Loucy (cell line): ENCODE data around the gene ZFHX3.

Experiments
- H2AFZ ChIP-seq: fragments of 200-600 bp; sonication (generic); 2 replicates; pipeline ENCODE4 v1.6.0; 2016; ENCODE audit warnings: antibody characterized with exemption, mild to moderate bottlenecking, low read length, moderate library complexity
- H3F3A ChIP-seq: fragments of 200-600 bp; 2 replicates; pipeline ENCODE4 v1.6.0; 2016; ENCODE audit warnings: antibody characterized with exemption, low read depth, mild to moderate bottlenecking
- H3K27me3 ChIP-seq: fragments of 200-600 bp; sonication (generic); 2 replicates; pipeline ENCODE4 v1.6.1; 2014; ENCODE audit warnings: low read length, mild to moderate bottlenecking; ENCODE audit not compliant: insufficient read depth, poor library complexity, severe bottlenecking
- H3K36me3 ChIP-seq: fragments of 200-600 bp; sonication (generic); 2 replicates; pipeline ENCODE4 v1.6.1; 2016; ENCODE audit warnings: low read length; ENCODE audit not compliant: insufficient read depth
- H3K4me1 ChIP-seq: fragments of 200-600 bp; sonication (generic); 2 replicates; pipeline ENCODE4 v1.5.1; 2014; ENCODE audit warnings: low read length, mild to moderate bottlenecking; ENCODE audit not compliant: insufficient read depth, poor library complexity, severe bottlenecking
- H3K4me2 ChIP-seq: fragments of 200-600 bp; sonication (generic); 2 replicates; pipeline ENCODE4 v1.6.0; 2014; ENCODE audit warnings: antibody characterized with exemption, low read length, low read depth, mild to moderate bottlenecking; ENCODE audit not compliant: poor library complexity, severe bottlenecking
- H3K4me3 ChIP-seq: fragments of 200-600 bp; sonication (generic); 2 replicates; pipeline ENCODE4 v1.5.1; 2014; ENCODE audit warnings: low read length, mild to moderate bottlenecking, mixed read lengths; ENCODE audit not compliant: poor library complexity, severe bottlenecking
- H3K79me2 ChIP-seq: fragments of 200-600 bp; sonication (generic); 2 replicates; pipeline ENCODE4 v1.6.1; 2014; ENCODE audit warnings: low read length; ENCODE audit not compliant: insufficient read depth
- H3K9ac ChIP-seq: fragments of 200-600 bp; sonication (generic); 2 replicates; pipeline ENCODE4 v1.6.0; 2014; ENCODE audit warnings: mild to moderate bottlenecking, low read depth, low read length, moderate library complexity; ENCODE audit not compliant: poor library complexity, severe bottlenecking
- H3K9me2 ChIP-seq: fragments of 200-600 bp; sonication (generic); replicated peaks from 2 replicates; pipeline ENCODE4 v1.6.1; 2016; ENCODE audit warnings: low read depth, low read length, mixed read lengths
- H3K9me3 ChIP-seq: fragments of 200-600 bp; sonication (generic); 2 replicates; pipeline ENCODE4 v1.6.1; 2014; ENCODE audit warnings: mild to moderate bottlenecking, antibody characterized with exemption, low read length, low read depth; ENCODE audit not compliant: insufficient read depth
- H4K20me1 ChIP-seq: fragments of 200-600 bp; sonication (generic); 2 replicates; pipeline ENCODE4 v1.6.0; 2014; ENCODE audit warnings: antibody characterized with exemption, low read length, mild to moderate bottlenecking; ENCODE audit not compliant: insufficient read depth, poor library complexity, severe bottlenecking
- CTCF ChIP-seq: fragments of 200-600 bp; sonication (generic); conservative IDR thresholded peaks from 2 replicates; pipeline ENCODE4 v1.5.1; 2014; ENCODE audit warnings: mild to moderate bottlenecking, antibody characterized with exemption, low read length
- EZH2phosphoT487 ChIP-seq: fragments of 200-600 bp; IDR thresholded peaks from 2 replicates; pipeline ENCODE4 v1.6.1; 2018; ENCODE audit warnings: antibody characterized with exemption, mild to moderate bottlenecking, moderate library complexity, borderline replicate concordance

The ZFHX3 gene

GRCh38 chr16:72921106-72921505 lies 126.8 kb downstream of the ZFHX3 start:
- Histone ChIP-seq H3K27me3 (no peaks in the 10 kb centered on the region), H3K9me2 (no peaks in the 10 kb centered on the region), H3K4me3 (no peak overlapping the region), H3K4me2 (no peak overlapping the region), H2AFZ (no peak overlapping the region), H3K9me3 (no peaks in the 10 kb centered on the region), H3F3A (0 out of 2 replicates have a peak, but pooled peaks cover 2% of the 10 kb centered on the region), H4K20me1 (no peaks in the 10 kb centered on the region), H3K79me2 (no peaks in the 10 kb centered on the region), H3K36me3 (no peaks in the 10 kb centered on the region), H3K9ac (no peak overlapping the region), H3K4me1 (peaks cover 19% of the 10 kb centered on the region)
- no peak for TF ChIP-seq EZH2phosphoT487
- TF ChIP-seq CTCF = no peak

- H3K4me3 ChIP-seq = no peak overlapping the region
- no peak for TF ChIP-seq EZH2phosphoT487
- no peak for TF ChIP-seq CTCF
- no peaks in the 10 kb centered on the region for H3K79me2 ChIP-seq
- H2AFZ ChIP-seq = no peak overlapping the region
- H3K27me3 ChIP-seq = no peaks in the 10 kb centered on the region
- no peak overlapping the region for H3K4me2 ChIP-seq
- H3K36me3 ChIP-seq = no peaks in the 10 kb centered on the region
- peaks cover 20% of the 10 kb centered on the region for H3K4me1 ChIP-seq
- H3F3A ChIP-seq = no peaks in the 10 kb centered on the region
- H3K9me3 ChIP-seq = no peaks in the 10 kb centered on the region
- no peaks in the 10 kb centered on the region for H3K9me2 ChIP-seq
- H4K20me1 ChIP-seq = no peaks in the 10 kb centered on the region
- no peak overlapping the region for H3K9ac ChIP-seq
Measured at GRCh38 chr16:72917051-72917450, 130.9 kb downstream of the ZFHX3 start.

GRCh38 chr16:72915331-72915730 lies 132.6 kb downstream of the ZFHX3 start:
- no peaks in the 10 kb centered on the region for H3K36me3 ChIP-seq
- H3F3A ChIP-seq = no peaks in the 10 kb centered on the region
- no peak for TF ChIP-seq EZH2phosphoT487
- no peak for TF ChIP-seq CTCF
- H2AFZ ChIP-seq = no peak overlapping the region
- no peaks in the 10 kb centered on the region for H3K27me3 ChIP-seq
- peaks cover 9% of the 10 kb centered on the region for H3K4me1 ChIP-seq
- no peak overlapping the region for H3K4me2 ChIP-seq
- no peaks in the 10 kb centered on the region for H3K79me2 ChIP-seq
- H4K20me1 ChIP-seq = no peaks in the 10 kb centered on the region
- H3K4me3 ChIP-seq = no peak overlapping the region
- no peaks in the 10 kb centered on the region for H3K9me3 ChIP-seq
- H3K9me2 ChIP-seq = no peaks in the 10 kb centered on the region
- H3K9ac ChIP-seq = no peak overlapping the region
